GM21786 (cell line): ENCODE measurements around the gene FSIP1.
A peak's percentile ranks its signal among the peaks of the same experiment; 100 is the strongest.

ENCODE experiments used
- ATAC-seq: cut with Tn5 transposase; IDR thresholded peaks from one replicate; pipeline ENCODE4 v1.9.1; 2021; ENCODE audit not compliant: unreplicated experiment

The FSIP1 gene

GRCh38 chr15:39585871-39586301 is 196.8 kb downstream of the FSIP1 start:
- ATAC-seq = no peak

DNA sequence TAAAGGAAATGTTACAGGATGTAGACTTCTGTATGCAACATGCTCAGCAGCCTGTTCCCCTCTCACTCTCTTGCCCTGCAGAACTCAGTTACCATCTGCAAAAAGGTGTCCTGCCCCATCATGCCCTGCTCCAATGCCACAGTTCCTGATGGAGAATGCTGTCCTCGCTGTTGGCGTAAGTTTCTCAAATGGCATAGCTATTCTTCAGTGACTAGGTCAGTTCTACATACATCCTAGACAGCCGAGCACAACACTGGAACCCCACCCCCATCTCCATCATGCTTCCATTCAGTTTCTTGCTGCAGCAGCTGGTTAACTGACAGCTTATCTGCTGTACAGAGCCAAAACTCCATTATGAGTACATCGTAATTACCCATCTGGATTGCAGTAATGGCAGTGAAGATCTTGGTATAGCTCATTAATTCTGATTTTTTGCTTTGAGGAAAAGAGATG is 197.2 kb downstream of the FSIP1 start:
- ATAC-seq = no peak

GRCh38 chr15:39584662-39585388 is 197.8 kb downstream of the FSIP1 start:
- no peak for ATAC-seq

- no peak for ATAC-seq
Measured at GRCh38 chr15:39584266-39584659, 198.4 kb downstream of the FSIP1 start.

- ATAC-seq = no peak
Measured at GRCh38 chr15:39583596-39584265, 198.9 kb downstream of the FSIP1 start.

DNA sequence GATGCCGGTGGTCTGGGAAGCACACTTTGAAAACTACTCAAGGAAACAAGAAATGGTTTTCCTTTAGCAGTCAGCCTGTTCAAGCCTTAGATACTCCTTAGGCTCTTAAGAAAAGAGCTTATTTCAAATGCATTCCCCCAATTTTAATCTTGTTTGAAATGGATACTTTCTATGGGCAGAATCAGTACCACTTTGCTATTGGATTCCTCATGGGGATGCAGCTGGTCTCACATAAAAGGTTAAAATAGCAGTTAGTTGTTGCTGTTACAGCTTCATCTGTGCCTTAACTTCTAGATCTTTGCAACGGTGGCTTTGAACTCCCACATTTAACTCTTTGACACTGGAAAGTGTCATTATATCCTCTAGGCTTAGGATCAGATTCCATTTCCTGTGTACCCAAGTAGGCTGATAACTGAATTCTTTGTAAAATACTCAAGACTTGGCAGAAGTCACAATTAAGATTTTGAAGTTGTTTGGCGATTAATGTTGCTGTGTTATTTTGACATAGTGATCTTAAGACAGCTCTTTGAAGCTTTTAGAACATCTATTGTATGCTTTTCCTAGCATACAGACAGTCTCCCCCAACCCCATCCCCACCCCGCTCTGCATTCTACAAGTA is 199.6 kb downstream of the FSIP1 start:
- ATAC-seq = no peak

DNA sequence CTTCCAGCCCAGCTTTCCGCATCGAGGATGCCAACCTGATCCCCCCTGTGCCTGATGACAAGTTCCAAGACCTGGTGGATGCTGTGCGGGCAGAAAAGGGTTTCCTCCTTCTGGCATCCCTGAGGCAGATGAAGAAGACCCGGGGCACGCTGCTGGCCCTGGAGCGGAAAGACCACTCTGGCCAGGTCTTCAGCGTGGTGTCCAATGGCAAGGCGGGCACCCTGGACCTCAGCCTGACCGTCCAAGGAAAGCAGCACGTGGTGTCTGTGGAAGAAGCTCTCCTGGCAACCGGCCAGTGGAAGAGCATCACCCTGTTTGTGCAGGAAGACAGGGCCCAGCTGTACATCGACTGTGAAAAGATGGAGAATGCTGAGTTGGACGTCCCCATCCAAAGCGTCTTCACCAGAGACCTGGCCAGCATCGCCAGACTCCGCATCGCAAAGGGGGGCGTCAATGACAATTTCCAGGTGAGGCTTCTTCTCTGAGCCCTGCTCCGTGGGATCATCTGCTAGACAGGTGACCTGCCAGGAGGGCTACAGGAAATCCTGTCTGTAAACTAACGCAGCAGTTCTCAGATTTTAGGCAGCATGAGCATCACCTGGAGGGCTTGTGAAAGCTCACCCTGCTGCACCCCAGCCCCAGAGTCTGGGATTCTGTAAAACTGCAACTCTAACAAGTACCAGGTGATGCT is 200.2 kb downstream of the FSIP1 start:
- no peak for ATAC-seq

GRCh38 chr15:39581793-39582285 is 200.8 kb downstream of the FSIP1 start:
- no peak for ATAC-seq

GRCh38 chr15:39581242-39581792 is 201.3 kb downstream of the FSIP1 start:
- ATAC-seq = no peak

- no peak for ATAC-seq
Measured at GRCh38 chr15:39580485-39581241, 202.0 kb downstream of the FSIP1 start, which contains the start of gene THBS1. Gene THBS1 (plus strand): TSS chr15:39581079. CDS start chr15:39581858, 779 bp downstream.

DNA sequence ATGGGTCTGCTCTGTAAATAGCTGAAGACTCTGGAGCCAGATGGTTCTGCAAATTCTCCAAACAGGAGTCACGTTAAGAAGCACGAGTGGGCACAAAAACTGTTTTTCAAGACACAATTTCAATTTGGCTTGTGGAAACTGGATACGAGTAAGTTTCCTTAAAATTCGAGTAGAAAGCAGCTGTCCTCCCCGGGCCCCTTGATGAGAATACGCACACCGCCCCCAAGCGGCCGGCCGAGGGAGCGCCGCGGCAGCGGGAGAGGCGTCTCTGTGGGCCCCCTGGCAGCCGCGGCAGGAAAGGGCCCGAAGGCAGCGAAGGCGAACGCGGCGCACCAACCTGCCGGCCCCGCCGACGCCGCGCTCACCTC is 202.5 kb downstream of the FSIP1 start:
- peak; percentile 63 for ATAC-seq

GRCh38 chr15:39579487-39580116 is 203.0 kb downstream of the FSIP1 start:
- ATAC-seq = no peak

DNA sequence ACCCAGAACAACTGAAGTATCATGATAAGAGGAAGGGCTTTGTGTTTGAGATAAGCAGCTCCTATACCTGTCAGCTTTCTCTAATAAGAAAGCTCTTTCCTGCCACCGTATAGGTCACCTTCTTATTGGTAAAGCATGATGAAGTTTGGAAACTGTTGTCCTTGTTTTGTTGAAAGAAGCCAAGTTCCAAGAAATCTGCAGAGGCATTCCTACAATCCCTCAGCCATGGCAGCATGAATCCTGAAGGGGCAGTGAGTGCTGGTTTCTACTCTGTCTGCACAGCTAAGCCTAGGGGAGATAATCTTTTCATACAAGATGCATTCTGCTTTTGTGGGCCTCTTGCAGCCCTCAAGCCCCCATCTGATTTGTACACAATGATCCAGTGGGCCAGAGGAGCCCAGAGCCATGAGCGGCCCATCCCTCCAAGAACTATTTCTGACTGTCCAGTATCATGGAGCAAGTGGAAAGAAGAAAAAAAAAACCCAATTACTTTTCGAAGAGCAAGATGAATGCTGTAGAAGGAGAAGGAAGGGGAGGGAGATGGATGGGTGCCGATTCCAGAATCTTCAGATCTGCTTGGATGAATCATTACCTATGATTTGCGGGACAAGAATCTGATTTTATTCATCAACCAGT is 203.7 kb downstream of the FSIP1 start:
- no peak for ATAC-seq

- no peak for ATAC-seq
Measured at GRCh38 chr15:39575180-39575579, 207.5 kb downstream of the FSIP1 start.

GRCh38 chr15:39574427-39574826 is 208.2 kb downstream of the FSIP1 start:
- ATAC-seq = no peak

GRCh38 chr15:39573844-39574243 is 208.8 kb downstream of the FSIP1 start:
- no peak for ATAC-seq

DNA sequence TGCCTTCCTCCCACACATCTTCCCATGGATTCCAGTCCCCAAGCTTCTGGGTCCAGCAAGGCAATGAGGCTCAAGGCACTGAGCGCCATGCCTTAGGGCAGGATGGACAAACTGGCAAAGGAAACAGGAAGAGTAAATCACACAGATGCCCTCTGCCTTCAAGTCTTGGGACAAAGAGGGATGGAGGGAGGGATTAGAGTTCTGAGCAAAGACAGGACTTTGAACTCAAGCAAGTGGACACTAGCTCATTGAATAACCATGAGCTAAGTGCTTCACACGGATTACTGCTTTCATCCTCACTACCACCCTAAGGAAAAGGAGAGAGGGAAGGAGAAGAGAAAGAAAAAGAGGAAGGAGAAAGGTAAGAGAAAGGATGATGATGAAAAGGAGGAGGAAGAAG is 209.4 kb downstream of the FSIP1 start:
- no peak for ATAC-seq

GRCh38 chr15:39565851-39566250 is 216.8 kb downstream of the FSIP1 start:
- no peak for ATAC-seq

DNA sequence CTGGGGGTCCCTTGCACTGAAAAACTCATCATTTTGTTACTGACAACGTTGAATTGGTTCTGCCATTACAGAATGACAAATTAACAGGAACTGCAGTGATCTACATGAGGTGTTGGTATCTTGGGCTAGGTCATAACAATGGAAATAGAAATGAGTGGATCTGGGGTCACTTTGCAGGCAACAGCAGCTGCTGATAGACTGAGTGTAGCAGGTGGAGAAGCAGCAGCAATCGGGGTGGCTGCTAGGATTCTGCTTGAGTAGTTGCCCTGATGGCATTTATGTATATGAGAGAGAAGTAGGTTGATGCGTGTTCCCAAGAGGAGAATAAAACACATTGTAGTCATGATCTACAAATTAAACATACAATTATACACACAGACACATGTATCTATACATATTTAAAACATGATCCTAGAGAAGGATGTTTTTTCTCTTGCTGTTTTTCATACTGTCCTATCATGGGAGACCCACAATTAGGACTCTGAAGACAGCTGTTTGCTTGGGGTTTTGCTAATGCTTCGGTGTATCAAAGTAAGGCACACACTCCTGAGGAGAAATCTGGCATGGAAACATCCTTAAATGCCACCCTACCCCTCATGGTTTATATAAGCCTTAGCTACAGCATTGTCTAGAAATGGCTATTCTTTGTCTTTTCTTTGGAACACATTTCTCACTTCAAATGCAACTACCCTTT is 217.5 kb downstream of the FSIP1 start:
- ATAC-seq = no peak
